Measurements from ENCODE around the gene COL5A2. TPM values are rescaled to one million over a fixed set of nuclear protein-coding genes. Genes with fewer than 3 reads are reported as not detected.

The COL5A2 gene
- total RNA-seq, 4 donors from 2014 or later, result 16.1 to 62.8 (median 33.1) TPM

DNA sequence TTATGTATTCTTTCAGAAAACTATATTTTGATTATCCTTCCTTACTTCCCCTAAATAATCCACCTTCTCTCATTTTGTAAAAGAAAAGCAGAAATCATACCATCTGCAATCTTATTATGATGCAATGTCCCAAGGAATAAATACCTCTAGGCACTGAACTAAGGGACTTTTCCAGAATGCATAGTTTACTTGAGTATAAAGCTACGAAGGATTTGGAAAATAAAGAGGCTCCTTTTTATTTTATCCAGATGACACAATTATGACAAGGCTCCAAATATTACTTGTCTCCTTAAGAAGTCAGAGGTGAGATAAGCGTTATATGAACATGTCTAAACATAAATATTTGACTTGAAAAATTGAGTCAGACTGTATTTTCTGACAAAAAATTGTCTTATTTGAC, 133.2 kb downstream of the COL5A2 start:
- Histone ChIP-seq H3K36me3 (peaks cover 0 to 8% (median 0%) of the 10 kb centered on the region in 4 donors), H3K27me3 (no peaks in the 10 kb centered on the region), H3K4me1 (no peaks in the 10 kb centered on the region), H3K4me3 (no peak overlapping the region), H3K9me3 (no peaks in the 10 kb centered on the region), H3K27ac (no peak overlapping the region)
- no peak for DNase-seq
- intact Hi-C loops (cut with DNase I; ENCODE audit: low total_unique reads), result no loop called here
- WGBS, 2 donors (ENCODE audit: low coverage in 1 of 2), result 66 to 77% methylated on average over 2 of the region's 2 CpGs
- in situ Hi-C loops (cut with MboI; ENCODE audit: low pct_ligation_motif_present in 1 of 4, low pct_unique_long_range_greater_than_20kb in 1 of 4, low sequenced_read_pairs in 3 of 4), result no loop called here
- TF ChIP-seq EP300 (IDR thresholded peaks at IDR 0.05; ENCODE audit: low read depth), result no peak
- no peak for TF ChIP-seq POLR2AphosphoS5 (IDR thresholded peaks at IDR 0.05)
- no peak for TF ChIP-seq CTCF (IDR thresholded peaks at IDR 0.05)
- TF ChIP-seq POLR2A (IDR thresholded peaks at IDR 0.05), result no peak

DNA sequence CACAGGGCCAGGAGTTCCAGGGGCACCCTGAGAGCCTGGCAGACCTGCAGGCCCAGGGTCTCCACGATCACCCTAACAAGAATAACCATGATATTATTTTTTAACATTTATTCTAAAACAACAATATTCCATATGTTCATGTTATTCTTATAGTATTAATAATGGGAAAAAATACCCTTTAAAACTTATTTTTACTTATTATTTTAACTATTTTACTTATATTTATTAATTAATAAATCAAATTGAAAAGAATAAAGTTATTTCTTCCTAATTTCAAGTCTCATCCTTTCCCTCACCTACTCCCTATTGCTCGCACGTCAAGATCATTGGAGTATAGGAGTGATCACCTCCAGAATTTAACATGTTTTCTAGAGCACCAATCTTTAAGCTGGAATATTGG, 133.7 kb downstream of the COL5A2 start:
- Histone ChIP-seq H3K9me3 (no peaks in the 10 kb centered on the region), H3K4me1 (no peaks in the 10 kb centered on the region), H3K36me3 (peaks cover 0 to 4% (median 0%) of the 10 kb centered on the region in 4 donors), H3K4me3 (no peak overlapping the region), H3K27me3 (no peaks in the 10 kb centered on the region), H3K27ac (no peak overlapping the region)
- TF ChIP-seq CTCF (IDR thresholded peaks at IDR 0.05) (no peak), POLR2AphosphoS5 (IDR thresholded peaks at IDR 0.05) (no peak), POLR2A (IDR thresholded peaks at IDR 0.05) (no peak), EP300 (IDR thresholded peaks at IDR 0.05; ENCODE audit: low read depth) (no peak)
- DNase-seq, result no peak
- intact Hi-C loops (cut with DNase I; ENCODE audit: low total_unique reads) (no loop called here), in situ Hi-C loops (cut with MboI; ENCODE audit: low pct_ligation_motif_present in 1 of 4, low pct_unique_long_range_greater_than_20kb in 1 of 4, low sequenced_read_pairs in 3 of 4) (no loop called here)
- 88 to 89% methylated on average over 3 of the region's 3 CpGs for WGBS, 2 donors (ENCODE audit: low coverage in 1 of 2)

DNA sequence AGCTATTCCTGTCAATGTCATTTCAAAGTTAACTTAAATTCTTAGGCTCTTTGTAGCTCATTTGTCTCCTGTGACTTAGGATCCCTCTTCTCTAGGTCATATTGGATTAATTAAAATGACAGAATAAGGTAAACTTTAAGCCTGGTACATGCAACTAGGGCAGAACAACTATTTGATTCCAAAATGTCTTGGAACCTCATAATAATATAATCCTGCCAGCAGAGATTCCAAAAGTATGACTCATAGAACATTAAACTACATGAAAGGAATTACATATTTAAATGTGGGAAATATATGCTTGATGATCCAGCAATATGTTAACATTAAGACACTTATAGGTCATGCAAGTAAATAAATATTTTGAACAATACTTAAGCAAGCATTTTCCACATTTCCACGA, 142.0 kb downstream of the COL5A2 start:
- 67 to 76% methylated on average over 1 of the region's 1 CpG for whole genome bisulfite sequencing, 2 donors (ENCODE audit: low coverage in 1 of 2)
- H3K9me3 ChIP-seq, result no peaks in the 10 kb centered on the region
- no peak for DNase-seq
- no peak overlapping the region for H3K4me3 ChIP-seq
- in situ Hi-C loops (cut with MboI; ENCODE audit: low pct_ligation_motif_present in 1 of 4, low pct_unique_long_range_greater_than_20kb in 1 of 4, low sequenced_read_pairs in 3 of 4), result no loop called here
- H3K27me3 ChIP-seq, result no peaks in the 10 kb centered on the region
- no peak overlapping the region for H3K27ac ChIP-seq
- H3K4me1 ChIP-seq, result no peaks in the 10 kb centered on the region
- intact Hi-C loops (cut with DNase I; ENCODE audit: low total_unique reads), result no loop called here
- TF ChIP-seq POLR2AphosphoS5 (IDR thresholded peaks at IDR 0.05), result no peak
- no peak for TF ChIP-seq EP300 (IDR thresholded peaks at IDR 0.05; ENCODE audit: low read depth)
- H3K36me3 ChIP-seq, result peaks cover 0 to 21% (median 2%) of the 10 kb centered on the region in 4 donors

DNA sequence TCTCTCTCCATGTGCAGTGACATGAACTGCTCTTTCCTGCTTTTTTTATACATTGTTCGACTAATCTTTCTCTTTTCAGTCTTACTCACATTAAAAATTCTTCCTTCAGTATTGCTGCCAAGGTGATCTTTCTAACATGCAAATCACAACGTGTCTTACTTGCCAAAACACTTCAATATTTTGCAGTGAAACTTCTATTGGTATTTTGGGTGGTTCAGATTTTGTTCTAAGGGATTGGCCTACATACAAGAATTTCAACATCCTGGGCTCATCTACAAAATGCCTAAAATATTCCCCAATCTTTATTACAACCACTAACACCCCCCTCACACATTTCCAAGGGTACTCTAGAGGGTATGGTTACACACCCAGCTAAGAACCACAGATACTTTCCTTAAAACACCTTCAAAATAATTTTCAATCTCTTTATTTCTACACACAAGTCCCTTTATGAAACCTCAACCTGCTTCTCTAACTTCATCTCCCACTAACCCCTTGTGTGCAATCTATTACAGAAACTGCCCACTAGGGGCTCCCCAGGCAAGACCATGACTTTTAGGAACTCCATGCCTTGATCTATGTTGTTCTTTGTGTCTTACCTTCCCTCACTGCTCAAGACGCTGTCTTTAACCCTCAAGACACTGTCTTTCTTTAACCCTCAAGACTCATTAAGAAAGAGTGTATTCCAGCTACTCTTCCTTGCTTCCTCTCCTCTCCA, 154.5 kb downstream of the COL5A2 start:
- Histone ChIP-seq H3K9me3 (no peaks in the 10 kb centered on the region), H3K27me3 (no peaks in the 10 kb centered on the region), H3K27ac (peak overlapping the region in 1 of 4 donors; percentile 14), H3K4me1 (no peaks in the 10 kb centered on the region), H3K4me3 (no peak overlapping the region), H3K36me3 (no peaks in the 10 kb centered on the region)
- 37 to 53% methylated on average over 3 of the region's 3 CpGs for WGBS, 2 donors (ENCODE audit: low coverage in 1 of 2)
- intact Hi-C loops (cut with DNase I; ENCODE audit: low total_unique reads), result no loop called here
- in situ Hi-C loops (cut with MboI; ENCODE audit: low pct_ligation_motif_present in 1 of 4, low pct_unique_long_range_greater_than_20kb in 1 of 4, low sequenced_read_pairs in 3 of 4), result no loop called here
- TF ChIP-seq POLR2A (IDR thresholded peaks at IDR 0.05), result no peak
- no peak for TF ChIP-seq EP300 (IDR thresholded peaks at IDR 0.05; ENCODE audit: low read depth)
- TF ChIP-seq CTCF (IDR thresholded peaks at IDR 0.05), result peak in 2 of 5 experiments; percentile 7 to 10
- no peak for TF ChIP-seq POLR2AphosphoS5 (IDR thresholded peaks at IDR 0.05)
- DNase-seq, result no peak
